ENCODE data around the gene IL19. TPM values are rescaled to one million over a fixed set of nuclear protein-coding genes. Genes with fewer than 3 reads are reported as not detected.
"Not testable (repeated sequence)": the region's sequence is repeated elsewhere in the genome, so short reads cannot be mapped to it uniquely, and the experiment has no call there.

IL19 gene
- total and polyA plus RNA-seq, 2 donors (not counting 3 experiments of a cell fraction or from before 2014, with no cell fraction given): not detected

DNA sequence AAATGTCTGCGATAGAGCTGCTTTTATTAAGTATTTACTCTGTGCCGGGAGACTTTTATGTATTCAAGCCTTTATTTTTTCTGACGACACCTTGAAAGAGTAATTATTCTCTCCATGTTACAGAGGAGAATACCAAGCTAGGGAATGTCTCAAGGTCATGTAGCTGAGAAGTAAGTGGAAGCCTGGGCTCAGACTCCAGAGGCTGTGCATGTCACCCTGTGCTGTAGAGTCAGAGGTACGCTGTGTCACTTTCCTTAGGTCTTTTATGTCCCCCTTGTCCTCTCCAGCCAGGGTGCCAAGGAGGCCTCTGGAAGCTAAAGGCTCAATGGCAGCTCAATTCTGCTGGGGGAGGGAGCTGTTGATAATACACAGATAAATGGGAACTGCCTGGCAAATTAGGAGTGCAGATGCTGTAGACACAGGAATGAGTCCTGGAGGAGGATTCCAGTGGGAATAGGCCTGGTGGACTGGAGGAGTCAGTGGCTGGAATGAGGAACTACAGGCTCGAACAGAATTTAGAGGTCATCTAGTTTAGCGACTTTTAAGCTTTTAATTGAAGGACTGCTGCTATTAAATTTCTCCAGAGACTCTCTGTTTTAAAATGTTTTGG lies 9.3 kb upstream of the IL19 start:
- H3K9me3 ChIP-seq (replicated peaks; ENCODE audit: control insufficient read depth, insufficient read depth, low read length): no peaks in the 10 kb centered on the region
- BruUV-seq (replicated peaks): no TSS peak
- H3K4me2 ChIP-seq (ENCODE audit: insufficient read depth, low read length): no peak overlapping the region
- dilution Hi-C loops (cut with MboI; ENCODE audit: extremely low pct_ligation_motif_present, low sequenced_read_pairs) (no loop called here), intact Hi-C loops (cut with micrococcal nuclease) (no loop called here)
- H3K36me3 ChIP-seq (ENCODE audit: control insufficient read depth in 2 of 2, extremely low read depth in 1 of 2, insufficient read depth in 2 of 2, low read length in 2 of 2): no peaks in the 10 kb centered on the region
- H4K20me1 ChIP-seq (replicated peaks; ENCODE audit: control insufficient read depth, extremely low read depth, insufficient read depth, low read length): no peaks in the 10 kb centered on the region
- no peak overlapping the region for H3K27ac ChIP-seq (ENCODE audit: insufficient read depth, low read depth, low read length)
- H2AFZ ChIP-seq (ENCODE audit: low read depth, low read length): no peak overlapping the region
- H3K9ac ChIP-seq (replicated peaks; ENCODE audit: extremely low read depth, insufficient read depth, low read length): no peak overlapping the region
- peaks cover 4 to 7% of the 10 kb centered on the region in 2 experiments for H3K27me3 ChIP-seq (ENCODE audit: control insufficient read depth in 2 of 2, insufficient read depth in 2 of 2, low read length in 2 of 2)
- FAIRE-seq (no peak), DNase-seq (ENCODE audit: low read depth, low spot score) (no peak)
- no peak overlapping the region for H3K4me3 ChIP-seq (replicated peaks in 1 of 3; ENCODE audit: insufficient read depth in 1 of 3, low read depth in 1 of 3, low read length in 3 of 3)
- TF ChIP-seq, protein P1, sequence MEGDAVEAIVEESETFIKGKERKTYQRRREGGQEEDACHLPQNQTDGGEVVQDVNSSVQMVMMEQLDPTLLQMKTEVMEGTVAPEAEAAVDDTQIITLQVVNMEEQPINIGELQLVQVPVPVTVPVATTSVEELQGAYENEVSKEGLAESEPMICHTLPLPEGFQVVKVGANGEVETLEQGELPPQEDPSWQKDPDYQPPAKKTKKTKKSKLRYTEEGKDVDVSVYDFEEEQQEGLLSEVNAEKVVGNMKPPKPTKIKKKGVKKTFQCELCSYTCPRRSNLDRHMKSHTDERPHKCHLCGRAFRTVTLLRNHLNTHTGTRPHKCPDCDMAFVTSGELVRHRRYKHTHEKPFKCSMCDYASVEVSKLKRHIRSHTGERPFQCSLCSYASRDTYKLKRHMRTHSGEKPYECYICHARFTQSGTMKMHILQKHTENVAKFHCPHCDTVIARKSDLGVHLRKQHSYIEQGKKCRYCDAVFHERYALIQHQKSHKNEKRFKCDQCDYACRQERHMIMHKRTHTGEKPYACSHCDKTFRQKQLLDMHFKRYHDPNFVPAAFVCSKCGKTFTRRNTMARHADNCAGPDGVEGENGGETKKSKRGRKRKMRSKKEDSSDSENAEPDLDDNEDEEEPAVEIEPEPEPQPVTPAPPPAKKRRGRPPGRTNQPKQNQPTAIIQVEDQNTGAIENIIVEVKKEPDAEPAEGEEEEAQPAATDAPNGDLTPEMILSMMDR (IDR thresholded peaks at IDR 0.05; ENCODE audit: extremely low read depth in 1 of 2, insufficient read depth in 1 of 2, low read depth in 1 of 2, low read length in 2 of 2): no peak
- no peak for TF ChIP-seq FOS (IDR thresholded peaks at IDR 0.05; ENCODE audit: borderline replicate concordance, insufficient read depth, low read length)
- no peak for TF ChIP-seq POLR2A (IDR thresholded peaks at IDR 0.05; ENCODE audit: low read depth, low read length)
- no peak for TF ChIP-seq EZH2 (IDR thresholded peaks at IDR 0.05; ENCODE audit: borderline replicate concordance, low read depth, low read length, severe bottlenecking)
- no peak for TF ChIP-seq POLR2AphosphoS5 (IDR thresholded peaks at IDR 0.05; ENCODE audit: insufficient read depth, low read depth, low read length)
- no peaks in the 10 kb centered on the region for H3K79me2 ChIP-seq (ENCODE audit: control insufficient read depth, insufficient read depth, low read length)
- POLR2A ChIA-PET: no interaction called here
- no peaks in the 10 kb centered on the region for H3K9me1 ChIP-seq (replicated peaks; ENCODE audit: control insufficient read depth, extremely low read depth, insufficient read depth, low read length)
- CTCF ChIA-PET: interaction anchor here (0.6 kb wide), 1 partner anchor 16 kb away, joined by 3 read pairs; no protein-coding TSS in a partner anchor
- no peaks in the 10 kb centered on the region for H3K4me1 ChIP-seq (ENCODE audit: control insufficient read depth, extremely low read depth, insufficient read depth, low read length)

DNA sequence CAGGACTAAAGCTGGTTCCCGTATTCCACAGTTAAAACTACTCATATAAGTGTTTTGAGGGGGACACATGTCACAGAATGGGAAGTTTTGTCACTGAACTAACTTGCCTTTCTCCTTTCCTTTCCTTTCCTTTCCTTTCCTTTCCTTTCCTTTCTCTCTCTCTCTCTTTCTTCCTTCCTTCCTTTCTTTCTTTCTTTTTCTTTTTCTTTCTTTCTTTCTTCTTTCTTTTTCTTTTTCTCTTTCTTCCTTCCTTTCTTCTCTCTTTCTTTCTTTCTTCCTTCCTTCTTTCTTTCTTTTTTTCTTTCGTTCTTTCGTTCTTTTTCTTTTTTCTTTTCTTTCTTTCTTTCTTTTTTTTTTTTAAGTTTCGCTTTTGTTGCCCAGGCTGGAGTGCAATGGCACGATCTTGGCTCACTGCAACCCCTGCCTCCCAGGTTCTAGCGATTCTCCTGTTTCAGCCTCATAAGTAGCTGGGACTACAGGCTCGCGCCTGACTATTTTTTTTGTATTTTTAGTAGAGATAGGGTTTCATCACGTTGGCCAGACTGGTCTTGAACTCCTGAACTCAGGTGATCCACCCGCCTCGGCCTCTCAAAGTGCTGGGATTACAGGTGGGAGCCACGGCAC lies 7.7 kb upstream of the IL19 start:
- BruUV-seq (replicated peaks); dilution Hi-C loops (cut with MboI; ENCODE audit: extremely low pct_ligation_motif_present, low sequenced_read_pairs); H3K9me1 ChIP-seq (replicated peaks; ENCODE audit: control insufficient read depth, extremely low read depth, insufficient read depth, low read length); H3K79me2 ChIP-seq (ENCODE audit: control insufficient read depth, insufficient read depth, low read length); FAIRE-seq; H3K27ac ChIP-seq (ENCODE audit: insufficient read depth, low read depth, low read length); H3K4me3 ChIP-seq (replicated peaks in 1 of 3; ENCODE audit: insufficient read depth in 1 of 3, low read depth in 1 of 3, low read length in 3 of 3); POLR2A ChIA-PET; H3K27me3 ChIP-seq (ENCODE audit: control insufficient read depth in 2 of 2, insufficient read depth in 2 of 2, low read length in 2 of 2); H3K36me3 ChIP-seq (ENCODE audit: control insufficient read depth in 2 of 2, extremely low read depth in 1 of 2, insufficient read depth in 2 of 2, low read length in 2 of 2); H4K20me1 ChIP-seq (replicated peaks; ENCODE audit: control insufficient read depth, extremely low read depth, insufficient read depth, low read length); H3K4me2 ChIP-seq (ENCODE audit: insufficient read depth, low read length); DNase-seq (ENCODE audit: low read depth, low spot score); intact Hi-C loops (cut with micrococcal nuclease); H3K4me1 ChIP-seq (ENCODE audit: control insufficient read depth, extremely low read depth, insufficient read depth, low read length); H2AFZ ChIP-seq (ENCODE audit: low read depth, low read length); H3K9ac ChIP-seq (replicated peaks; ENCODE audit: extremely low read depth, insufficient read depth, low read length); H3K9me3 ChIP-seq (replicated peaks; ENCODE audit: control insufficient read depth, insufficient read depth, low read length): not testable (repeated sequence)
- CTCF ChIA-PET: interaction anchor here (0.6 kb wide), 1 partner anchor 68 kb away, joined by 3 read pairs; no protein-coding TSS in a partner anchor

DNA sequence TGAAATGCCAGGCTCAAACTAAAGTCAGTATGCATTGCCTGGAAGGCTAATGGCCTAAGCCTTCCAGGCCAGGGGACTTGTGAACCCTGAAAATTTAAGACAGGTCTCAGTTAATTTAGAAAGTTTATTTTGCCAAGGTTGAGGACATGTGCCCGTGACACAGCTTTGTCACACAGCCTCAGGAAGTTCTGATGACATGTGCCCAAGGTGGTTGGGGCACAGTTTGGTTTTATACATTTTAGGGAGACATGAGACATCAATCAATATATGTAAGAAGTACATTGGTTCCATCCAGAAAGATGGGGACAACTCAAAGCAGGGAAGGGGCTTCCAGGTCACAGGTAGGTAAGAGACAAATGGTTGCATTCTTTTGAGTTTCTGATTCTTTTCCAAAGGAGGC lies 4.8 kb upstream of the IL19 start:
- H3K9ac ChIP-seq (replicated peaks; ENCODE audit: extremely low read depth, insufficient read depth, low read length); H2AFZ ChIP-seq (ENCODE audit: low read depth, low read length); H3K79me2 ChIP-seq (ENCODE audit: control insufficient read depth, insufficient read depth, low read length); dilution Hi-C loops (cut with MboI; ENCODE audit: extremely low pct_ligation_motif_present, low sequenced_read_pairs); POLR2A ChIA-PET; H3K27ac ChIP-seq (ENCODE audit: insufficient read depth, low read depth, low read length); H3K4me1 ChIP-seq (ENCODE audit: control insufficient read depth, extremely low read depth, insufficient read depth, low read length); H3K9me1 ChIP-seq (replicated peaks; ENCODE audit: control insufficient read depth, extremely low read depth, insufficient read depth, low read length); BruUV-seq (replicated peaks); DNase-seq (ENCODE audit: low read depth, low spot score); H3K9me3 ChIP-seq (replicated peaks; ENCODE audit: control insufficient read depth, insufficient read depth, low read length); H3K36me3 ChIP-seq (ENCODE audit: control insufficient read depth in 2 of 2, extremely low read depth in 1 of 2, insufficient read depth in 2 of 2, low read length in 2 of 2); FAIRE-seq; H4K20me1 ChIP-seq (replicated peaks; ENCODE audit: control insufficient read depth, extremely low read depth, insufficient read depth, low read length); H3K27me3 ChIP-seq (ENCODE audit: control insufficient read depth in 2 of 2, insufficient read depth in 2 of 2, low read length in 2 of 2); H3K4me3 ChIP-seq (replicated peaks in 1 of 3; ENCODE audit: insufficient read depth in 1 of 3, low read depth in 1 of 3, low read length in 3 of 3); H3K4me2 ChIP-seq (ENCODE audit: insufficient read depth, low read length); intact Hi-C loops (cut with micrococcal nuclease): not testable (repeated sequence)
- CTCF ChIA-PET: interaction anchor here (1.0 to 1.8 kb wide), 5 partner anchors 31 to 101 kb away, joined by 3 to 5 read pairs (median 4); no protein-coding TSS in a partner anchor

Data from endothelial cell of umbilical vein (primary cell).